GM23338 (cell line): ENCODE data around the gene EEF1AKMT4. TPM values are rescaled to one million over a fixed set of nuclear protein-coding genes. Genes with fewer than 3 reads are reported as not detected.

Experiments used
- ATAC-seq: fragments of 200-7000 bp; cut with Tn5 transposase; 3 replicates; pipeline ENCODE4 v1.9.1; 2020
- DNase-seq: peaks from one replicate; pipeline ENCODE4 v3.0.0-alpha.2; 2015; ENCODE audit warnings: low spot score
- H2AFZ ChIP-seq: fragments of 200-600 bp; sonication (generic); 2 replicates; pipeline ENCODE4 v1.8.0; 2016; ENCODE audit warnings: antibody characterized with exemption, mild to moderate bottlenecking, moderate library complexity
- H3F3A ChIP-seq: fragments of 200-600 bp; sonication (generic); replicated peaks from 2 replicates; pipeline ENCODE4 v1.8.0; 2017; ENCODE audit warnings: antibody characterized with exemption, mixed run types, low read depth
- H3K27ac ChIP-seq: fragments of 200-600 bp; sonication (generic); 2 replicates; pipeline ENCODE4 v1.6.1; 2016; ENCODE audit warnings: low read depth
- H3K27me3 ChIP-seq: fragments of 200-600 bp; sonication (generic); 2 replicates; pipeline ENCODE4 v1.8.0; 2016; ENCODE audit warnings: mild to moderate bottlenecking, mixed run types, moderate library complexity; ENCODE audit not compliant: insufficient read depth
- H3K36me3 ChIP-seq: fragments of 200-600 bp; sonication (generic); 2 replicates; pipeline ENCODE4 v1.8.0; 2016; ENCODE audit warnings: mild to moderate bottlenecking; ENCODE audit not compliant: insufficient read depth
- H3K4me1 ChIP-seq: fragments of 200-600 bp; sonication (generic); 2 replicates; pipeline ENCODE4 v1.8.0; 2016; ENCODE audit warnings: mild to moderate bottlenecking, moderate library complexity; ENCODE audit not compliant: insufficient read depth
- H3K4me2 ChIP-seq: fragments of 200-600 bp; sonication (generic); 2 replicates; pipeline ENCODE4 v1.7.1; 2017; ENCODE audit warnings: mixed run types
- H3K4me3 ChIP-seq: fragments of 200-600 bp; sonication (generic); 2 replicates; pipeline ENCODE4 v1.6.1; 2016; ENCODE audit warnings: mixed run types
- H3K79me2 ChIP-seq: fragments of 200-600 bp; sonication (generic); replicated peaks from 2 replicates; pipeline ENCODE4 v1.8.0; 2017; ENCODE audit warnings: mild to moderate bottlenecking; ENCODE audit not compliant: insufficient read depth
- H3K9me2 ChIP-seq: fragments of 200-600 bp; sonication (generic); 2 replicates; pipeline ENCODE4 v1.8.0; 2017; ENCODE audit not compliant: insufficient read depth
- H4K20me1 ChIP-seq: fragments of 200-600 bp; sonication (generic); replicated peaks from 2 replicates; pipeline ENCODE4 v1.8.0; 2017; ENCODE audit warnings: mild to moderate bottlenecking; ENCODE audit not compliant: insufficient read depth
- H3K27ac Mint-ChIP-seq: 2 replicates; pipeline ENCODE4 v1.8.0; 2020; ENCODE audit warnings: inconsistent platforms, mild to moderate bottlenecking, moderate library complexity, mixed read lengths
- H3K27me3 Mint-ChIP-seq: 3 replicates; pipeline ENCODE4 v1.8.0; 2022; ENCODE audit warnings: low read depth, mild to moderate bottlenecking, moderate library complexity, mixed read lengths, inconsistent platforms; ENCODE audit not compliant: insufficient read depth, poor library complexity
- H3K36me3 Mint-ChIP-seq: 3 replicates; pipeline ENCODE4 v1.8.0; 2021; ENCODE audit warnings: low read depth, mild to moderate bottlenecking, inconsistent platforms, moderate library complexity, mixed read lengths
- H3K4me1 Mint-ChIP-seq: 3 replicates; pipeline ENCODE4 v1.8.0; 2020; ENCODE audit warnings: mild to moderate bottlenecking, inconsistent platforms, mixed read lengths
- H3K4me3 Mint-ChIP-seq: 3 replicates; pipeline ENCODE4 v1.8.0; 2021; ENCODE audit warnings: moderate library complexity, mild to moderate bottlenecking, inconsistent platforms, mixed read lengths
- H3K9me3 Mint-ChIP-seq: 3 replicates; pipeline ENCODE4 v1.8.0; 2020; ENCODE audit warnings: moderate library complexity, mild to moderate bottlenecking, inconsistent platforms, mixed read lengths
- JUNB ChIP-seq: IDR thresholded peaks from one replicate; pipeline ENCODE4 v1.6.1; 2016; ENCODE audit warnings: antibody characterized with exemption; ENCODE audit not compliant: unreplicated experiment
- NANOG ChIP-seq: IDR thresholded peaks from 2 replicates; pipeline ENCODE4 v1.6.1; 2016; ENCODE audit warnings: antibody characterized with exemption, borderline replicate concordance
- STAT1 ChIP-seq: IDR thresholded peaks from one replicate; pipeline ENCODE4 v1.6.1; 2016; ENCODE audit warnings: antibody characterized with exemption; ENCODE audit not compliant: unreplicated experiment
- ZNF114 ChIP-seq: fragments of 250-450 bp; sonication (Bioruptor Pico); IDR thresholded peaks from 2 replicates; pipeline ENCODE4 v1.5.0; 2020; ENCODE audit warnings: mild to moderate bottlenecking, moderate library complexity
- polyA plus RNA-seq: library from polyadenylated mRNA; unstranded; fragments of >200 nt; fragmentation: Nextera tagmentation; extraction: Ambion mirVana; gene quantifications from 2 replicates; pipeline ENCODE4 v1.2.1, GENCODE V29; 2016
- total RNA-seq: library from RNA; depleted of rRNA; stranded (reverse); fragments of >200 nt; shearing (Covaris generic); gene quantifications from 2 replicates; pipeline ENCODE4 v1.2.3, GENCODE V29; 2014
- TF ChIP-seq, protein P1 (sequence below), 2 experiments: fragments of 200-600 bp in 1 of 2; sonication (generic) in 1 of 2; conservative IDR thresholded peaks; 2 replicates each; pipeline versions ENCODE4 v1.5.1 to v1.6.1; 2016 to 2017; ENCODE audit warnings: antibody characterized with exemption in 2 of 2, low read depth in 2 of 2, mild to moderate bottlenecking in 2 of 2, moderate library complexity in 1 of 2
- TF ChIP-seq, protein P2 (sequence below): IDR thresholded peaks from 2 replicates; pipeline ENCODE4 v1.6.1; 2016; ENCODE audit warnings: antibody characterized with exemption

The EEF1AKMT4 gene
- total and polyA plus RNA-seq, 2 experiments from 2014 or later: 12.9 to 14.3 TPM

DNA sequence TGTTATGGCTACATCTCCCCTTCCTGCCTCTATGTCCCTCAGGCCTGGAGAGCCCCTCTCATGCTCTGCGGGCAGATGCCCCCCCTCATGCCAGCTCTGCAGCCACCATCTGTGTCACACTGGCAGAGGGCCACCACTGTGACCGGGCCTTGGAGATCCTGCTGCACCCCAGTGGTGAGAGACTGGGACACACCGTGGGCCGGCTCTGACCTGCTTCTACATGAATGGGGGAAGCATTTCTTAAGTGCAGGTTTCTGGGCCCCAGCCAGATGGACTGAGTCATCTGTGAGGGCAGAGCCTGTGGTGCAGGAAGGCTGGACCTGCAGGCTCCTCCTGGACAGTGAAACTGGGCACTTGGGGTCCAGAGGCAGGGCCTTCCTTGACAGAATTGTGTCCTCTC is 15.2 kb upstream of the EEF1AKMT4 start:
- no peaks in the 10 kb centered on the region for H3K9me2 ChIP-seq
- H3K36me3 ChIP-seq: no peaks in the 10 kb centered on the region
- no peaks in the 10 kb centered on the region for H3K4me1 ChIP-seq
- H3K4me3 ChIP-seq: no peak overlapping the region
- no peak overlapping the region for H2AFZ ChIP-seq
- peaks cover 11% of the 10 kb centered on the region for H3K4me1 Mint-ChIP-seq
- ATAC-seq (no peak), DNase-seq (peak; percentile 48)
- H4K20me1 ChIP-seq: 0 out of 2 replicates have a peak, but pooled peaks cover 6% of the 10 kb centered on the region
- H3K36me3 Mint-ChIP-seq: no peaks in the 10 kb centered on the region; the same call in 2 of the 3 replicates
- TF ChIP-seq, protein P1, sequence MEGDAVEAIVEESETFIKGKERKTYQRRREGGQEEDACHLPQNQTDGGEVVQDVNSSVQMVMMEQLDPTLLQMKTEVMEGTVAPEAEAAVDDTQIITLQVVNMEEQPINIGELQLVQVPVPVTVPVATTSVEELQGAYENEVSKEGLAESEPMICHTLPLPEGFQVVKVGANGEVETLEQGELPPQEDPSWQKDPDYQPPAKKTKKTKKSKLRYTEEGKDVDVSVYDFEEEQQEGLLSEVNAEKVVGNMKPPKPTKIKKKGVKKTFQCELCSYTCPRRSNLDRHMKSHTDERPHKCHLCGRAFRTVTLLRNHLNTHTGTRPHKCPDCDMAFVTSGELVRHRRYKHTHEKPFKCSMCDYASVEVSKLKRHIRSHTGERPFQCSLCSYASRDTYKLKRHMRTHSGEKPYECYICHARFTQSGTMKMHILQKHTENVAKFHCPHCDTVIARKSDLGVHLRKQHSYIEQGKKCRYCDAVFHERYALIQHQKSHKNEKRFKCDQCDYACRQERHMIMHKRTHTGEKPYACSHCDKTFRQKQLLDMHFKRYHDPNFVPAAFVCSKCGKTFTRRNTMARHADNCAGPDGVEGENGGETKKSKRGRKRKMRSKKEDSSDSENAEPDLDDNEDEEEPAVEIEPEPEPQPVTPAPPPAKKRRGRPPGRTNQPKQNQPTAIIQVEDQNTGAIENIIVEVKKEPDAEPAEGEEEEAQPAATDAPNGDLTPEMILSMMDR (conservative IDR thresholded peaks at IDR 0.05; ENCODE audit: low read depth in 2 of 2): no peak
- no peak for TF ChIP-seq JUNB
- TF ChIP-seq ZNF114: no peak
- H3K9me3 Mint-ChIP-seq: no peaks in the 10 kb centered on the region; the same call in 2 of the 3 replicates
- H3F3A ChIP-seq: no peaks in the 10 kb centered on the region
- no peak overlapping the region for H3K27ac ChIP-seq
- no peak overlapping the region for H3K27ac Mint-ChIP-seq
- peaks cover 44% of the 10 kb centered on the region for H3K27me3 Mint-ChIP-seq
- no peaks in the 10 kb centered on the region for H3K79me2 ChIP-seq
- H3K4me2 ChIP-seq: no peak overlapping the region
- H3K4me3 Mint-ChIP-seq: no peak overlapping the region
- H3K27me3 ChIP-seq: peaks cover 52% of the 10 kb centered on the region

DNA sequence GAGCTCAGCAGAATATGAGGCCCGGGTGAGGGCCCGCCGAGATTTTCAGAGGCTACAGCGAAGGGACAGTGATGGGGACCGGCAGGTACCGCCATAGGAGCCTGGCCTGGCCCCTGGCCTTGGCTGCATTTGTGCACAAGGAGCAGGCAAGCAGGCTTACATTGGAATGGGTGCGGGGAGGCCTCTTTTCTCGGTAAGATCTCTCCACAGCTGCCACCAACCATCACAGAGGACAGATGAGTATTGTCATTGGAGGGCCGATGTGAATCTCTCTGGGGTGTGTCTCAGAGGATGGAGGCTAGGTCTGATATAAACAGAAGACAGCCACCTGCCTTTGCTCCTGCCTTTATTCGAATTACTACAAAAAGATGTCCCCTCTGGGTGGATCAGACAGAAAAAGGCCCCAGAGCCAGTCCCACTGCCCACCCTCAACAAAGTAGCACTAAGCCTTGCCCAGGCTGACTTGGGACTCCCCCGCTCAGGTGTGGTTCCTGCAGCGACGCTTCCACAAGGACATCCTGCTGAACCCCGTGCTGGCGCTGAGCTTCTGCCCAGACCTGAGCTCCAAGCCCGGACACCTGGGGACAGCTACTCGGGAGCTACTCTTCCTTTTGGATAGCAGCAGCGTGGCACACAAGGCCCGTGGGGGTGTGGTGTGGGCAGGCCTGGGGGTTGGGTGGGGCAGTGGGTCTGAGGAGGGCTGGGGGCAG is 14.6 kb upstream of the EEF1AKMT4 start:
- Histone ChIP-seq H3F3A (no peaks in the 10 kb centered on the region), H3K36me3 (no peaks in the 10 kb centered on the region), H3K4me3 (no peak overlapping the region), H3K9me2 (no peaks in the 10 kb centered on the region), H3K27ac (no peak overlapping the region), H2AFZ (no peak overlapping the region), H3K79me2 (no peaks in the 10 kb centered on the region), H4K20me1 (0 out of 2 replicates have a peak, but pooled peaks cover 6% of the 10 kb centered on the region), H3K4me2 (no peak overlapping the region), H3K27me3 (peaks cover 46% of the 10 kb centered on the region), H3K4me1 (no peaks in the 10 kb centered on the region)
- no peak for DNase-seq
- Mint-ChIP-seq H3K4me1 (peaks cover 11% of the 10 kb centered on the region), H3K27me3 (peaks cover 40% of the 10 kb centered on the region), H3K27ac (no peak overlapping the region), H3K9me3 (no peaks in the 10 kb centered on the region; the same call in 2 of the 3 replicates), H3K36me3 (no peaks in the 10 kb centered on the region; the same call in 2 of the 3 replicates), H3K4me3 (no peak overlapping the region)
- no peak for ATAC-seq
- TF ChIP-seq STAT1: no peak
- TF ChIP-seq JUNB: no peak
- TF ChIP-seq, protein P2, sequence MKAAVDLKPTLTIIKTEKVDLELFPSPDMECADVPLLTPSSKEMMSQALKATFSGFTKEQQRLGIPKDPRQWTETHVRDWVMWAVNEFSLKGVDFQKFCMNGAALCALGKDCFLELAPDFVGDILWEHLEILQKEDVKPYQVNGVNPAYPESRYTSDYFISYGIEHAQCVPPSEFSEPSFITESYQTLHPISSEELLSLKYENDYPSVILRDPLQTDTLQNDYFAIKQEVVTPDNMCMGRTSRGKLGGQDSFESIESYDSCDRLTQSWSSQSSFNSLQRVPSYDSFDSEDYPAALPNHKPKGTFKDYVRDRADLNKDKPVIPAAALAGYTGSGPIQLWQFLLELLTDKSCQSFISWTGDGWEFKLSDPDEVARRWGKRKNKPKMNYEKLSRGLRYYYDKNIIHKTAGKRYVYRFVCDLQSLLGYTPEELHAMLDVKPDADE: no peak
- TF ChIP-seq NANOG: no peak
